Peyer's patch (tissue), 4 donors: ENCODE results near the gene PSMC3.

Experiments used
- POLR2A ChIP-seq, 2 donors: fragments of 450-650 bp; IDR thresholded peaks; one replicate each; pipeline ENCODE4 v1.5.1; 2017; ENCODE audit warnings: antibody characterized with exemption in 2 of 2, mild to moderate bottlenecking in 2 of 2, moderate library complexity in 2 of 2
- TF ChIP-seq, protein P1 (sequence below), 6 experiments: fragments of 450-650 bp in 4 of 6; fragments of 200-600 bp in 2 of 6; sonication (generic) in 1 of 6; IDR thresholded peaks; one replicate each; pipeline ENCODE4 v1.5.1; 2017 to 2019; ENCODE audit warnings: antibody characterized with exemption in 6 of 6, mild to moderate bottlenecking in 3 of 6, moderate library complexity in 1 of 6

DNA sequence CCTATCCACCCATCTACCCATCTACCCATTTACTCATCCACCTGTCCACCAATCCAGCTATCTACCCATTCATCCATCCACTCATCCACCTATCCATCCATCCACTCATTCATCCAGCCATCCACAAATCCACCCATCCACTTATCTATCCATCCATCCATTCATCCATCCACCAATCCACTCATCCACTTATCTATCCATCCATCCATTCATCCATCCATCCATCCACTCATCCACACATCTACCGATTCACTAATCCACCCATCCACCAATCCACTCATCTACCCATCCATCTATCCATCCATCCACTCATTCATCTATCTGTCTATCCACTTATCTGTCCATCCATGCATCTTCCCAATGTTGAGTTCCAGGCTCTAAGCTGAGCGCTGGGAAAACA lies 46.2 kb downstream of the PSMC3 start:
- no peak for TF ChIP-seq POLR2A (IDR thresholded peaks at IDR 0.05)
- TF ChIP-seq, protein P1, sequence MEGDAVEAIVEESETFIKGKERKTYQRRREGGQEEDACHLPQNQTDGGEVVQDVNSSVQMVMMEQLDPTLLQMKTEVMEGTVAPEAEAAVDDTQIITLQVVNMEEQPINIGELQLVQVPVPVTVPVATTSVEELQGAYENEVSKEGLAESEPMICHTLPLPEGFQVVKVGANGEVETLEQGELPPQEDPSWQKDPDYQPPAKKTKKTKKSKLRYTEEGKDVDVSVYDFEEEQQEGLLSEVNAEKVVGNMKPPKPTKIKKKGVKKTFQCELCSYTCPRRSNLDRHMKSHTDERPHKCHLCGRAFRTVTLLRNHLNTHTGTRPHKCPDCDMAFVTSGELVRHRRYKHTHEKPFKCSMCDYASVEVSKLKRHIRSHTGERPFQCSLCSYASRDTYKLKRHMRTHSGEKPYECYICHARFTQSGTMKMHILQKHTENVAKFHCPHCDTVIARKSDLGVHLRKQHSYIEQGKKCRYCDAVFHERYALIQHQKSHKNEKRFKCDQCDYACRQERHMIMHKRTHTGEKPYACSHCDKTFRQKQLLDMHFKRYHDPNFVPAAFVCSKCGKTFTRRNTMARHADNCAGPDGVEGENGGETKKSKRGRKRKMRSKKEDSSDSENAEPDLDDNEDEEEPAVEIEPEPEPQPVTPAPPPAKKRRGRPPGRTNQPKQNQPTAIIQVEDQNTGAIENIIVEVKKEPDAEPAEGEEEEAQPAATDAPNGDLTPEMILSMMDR (IDR thresholded peaks at IDR 0.05) = no peak
